GM21381 (cell line): ENCODE results near the gene SEPTIN11.
"Not testable (repeated sequence)": the region's sequence is repeated elsewhere in the genome, so short reads cannot be mapped to it uniquely, and the experiment has no call there.

ENCODE experiments used
- ATAC-seq: cut with Tn5 transposase; IDR thresholded peaks from one replicate; pipeline ENCODE4 v1.9.1; 2021; ENCODE audit warnings: mild to moderate bottlenecking, moderate library complexity; ENCODE audit not compliant: unreplicated experiment

Gene SEPTIN11

GRCh38 chr4:76951672-76952010 is 2.1 kb downstream of the SEPTIN11 start:
- ATAC-seq: no peak

GRCh38 chr4:76952071-76952470 is 2.5 kb downstream of the SEPTIN11 start:
- ATAC-seq: no peak

- no peak for ATAC-seq
Measured at GRCh38 chr4:76952656-76953582, 3.4 kb downstream of the SEPTIN11 start.

- ATAC-seq: no peak
Measured at GRCh38 chr4:76953956-76954355, 4.4 kb downstream of the SEPTIN11 start.

- ATAC-seq: no peak
Measured at GRCh38 chr4:76954489-76954888, 4.9 kb downstream of the SEPTIN11 start.

- ATAC-seq: no peak
Measured at GRCh38 chr4:76955182-76955581, 5.6 kb downstream of the SEPTIN11 start.

GRCh38 chr4:76957004-76957738 is 7.6 kb downstream of the SEPTIN11 start:
- no peak for ATAC-seq

- ATAC-seq: no peak
Measured at GRCh38 chr4:76958891-76959290, 9.3 kb downstream of the SEPTIN11 start.

- peak; percentile 70 for ATAC-seq
Measured at GRCh38 chr4:76960014-76960413, 10.5 kb downstream of the SEPTIN11 start.

GRCh38 chr4:76962406-76963130 is 13.0 kb downstream of the SEPTIN11 start:
- ATAC-seq: no peak

GRCh38 chr4:76963131-76963750 is 13.7 kb downstream of the SEPTIN11 start:
- ATAC-seq: no peak

GRCh38 chr4:76963927-76964326 is 14.4 kb downstream of the SEPTIN11 start:
- ATAC-seq: not testable (repeated sequence)

GRCh38 chr4:76964769-76965168 is 15.2 kb downstream of the SEPTIN11 start:
- ATAC-seq: no peak

GRCh38 chr4:76965866-76966579 is 16.5 kb downstream of the SEPTIN11 start:
- ATAC-seq: no peak

- no peak for ATAC-seq
Measured at GRCh38 chr4:76968937-76969336, 19.4 kb downstream of the SEPTIN11 start.

- no peak for ATAC-seq
Measured at GRCh38 chr4:76969495-76969894, 19.9 kb downstream of the SEPTIN11 start.

- no peak for ATAC-seq
Measured at GRCh38 chr4:76969941-76970529, 20.5 kb downstream of the SEPTIN11 start.

- ATAC-seq: no peak
Measured at GRCh38 chr4:76972306-76972705, 22.8 kb downstream of the SEPTIN11 start.

GRCh38 chr4:76974150-76974549 is 24.6 kb downstream of the SEPTIN11 start:
- ATAC-seq: no peak

- no peak for ATAC-seq
Measured at GRCh38 chr4:76977113-76977512, 27.6 kb downstream of the SEPTIN11 start.
